Subcutaneous adipose tissue (tissue), 4 donors: ENCODE measurements around the gene IL22RA2. TPM values are rescaled to one million over a fixed set of nuclear protein-coding genes. Genes with fewer than 3 reads are reported as not detected.

ENCODE experiments used
- total RNA-seq, 4 donors: library from RNA; depleted of rRNA; stranded (reverse); fragments of >200 nt; gene quantifications; one replicate each; pipeline ENCODE4 v1.1.0, GENCODE V29; 2016
- TF ChIP-seq, protein P1 (sequence below): fragments of 450-650 bp; IDR thresholded peaks from one replicate; pipeline ENCODE4 v1.5.1; 2016; ENCODE audit warnings: low read depth, mild to moderate bottlenecking, control low read depth, antibody characterized with exemption, moderate library complexity

The IL22RA2 gene
- total RNA-seq, 4 donors from 2014 or later: not detected

DNA sequence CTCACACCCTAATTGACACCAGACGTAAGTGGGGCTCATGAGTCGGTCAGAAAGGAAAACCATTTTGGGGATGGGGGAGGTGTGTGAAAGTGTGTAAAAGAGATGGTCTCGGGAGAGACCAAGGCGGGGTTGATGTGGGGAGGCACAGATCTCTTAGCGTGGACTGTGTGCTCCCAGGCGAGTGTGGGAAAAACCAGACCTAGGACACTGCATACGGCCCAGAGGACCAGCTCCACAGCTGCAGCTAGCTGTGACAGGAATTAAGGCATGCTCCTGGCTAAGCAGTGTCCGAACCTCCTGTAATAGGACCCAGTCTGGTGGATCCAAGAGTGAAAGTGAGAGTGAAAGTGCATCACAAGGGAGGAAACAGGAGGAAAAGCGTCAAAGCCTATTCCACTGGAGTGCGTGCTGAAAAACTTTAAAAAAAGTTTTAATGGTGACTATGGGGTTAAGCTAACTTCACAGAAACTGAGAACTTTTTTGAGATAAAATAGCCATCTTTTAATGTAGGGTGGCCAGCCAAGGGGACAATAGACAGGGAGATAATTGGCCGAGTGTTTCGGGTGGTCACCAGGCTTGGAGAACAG is 9.6 kb downstream of the IL22RA2 start:
- TF ChIP-seq, protein P1, sequence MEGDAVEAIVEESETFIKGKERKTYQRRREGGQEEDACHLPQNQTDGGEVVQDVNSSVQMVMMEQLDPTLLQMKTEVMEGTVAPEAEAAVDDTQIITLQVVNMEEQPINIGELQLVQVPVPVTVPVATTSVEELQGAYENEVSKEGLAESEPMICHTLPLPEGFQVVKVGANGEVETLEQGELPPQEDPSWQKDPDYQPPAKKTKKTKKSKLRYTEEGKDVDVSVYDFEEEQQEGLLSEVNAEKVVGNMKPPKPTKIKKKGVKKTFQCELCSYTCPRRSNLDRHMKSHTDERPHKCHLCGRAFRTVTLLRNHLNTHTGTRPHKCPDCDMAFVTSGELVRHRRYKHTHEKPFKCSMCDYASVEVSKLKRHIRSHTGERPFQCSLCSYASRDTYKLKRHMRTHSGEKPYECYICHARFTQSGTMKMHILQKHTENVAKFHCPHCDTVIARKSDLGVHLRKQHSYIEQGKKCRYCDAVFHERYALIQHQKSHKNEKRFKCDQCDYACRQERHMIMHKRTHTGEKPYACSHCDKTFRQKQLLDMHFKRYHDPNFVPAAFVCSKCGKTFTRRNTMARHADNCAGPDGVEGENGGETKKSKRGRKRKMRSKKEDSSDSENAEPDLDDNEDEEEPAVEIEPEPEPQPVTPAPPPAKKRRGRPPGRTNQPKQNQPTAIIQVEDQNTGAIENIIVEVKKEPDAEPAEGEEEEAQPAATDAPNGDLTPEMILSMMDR: no peak

DNA sequence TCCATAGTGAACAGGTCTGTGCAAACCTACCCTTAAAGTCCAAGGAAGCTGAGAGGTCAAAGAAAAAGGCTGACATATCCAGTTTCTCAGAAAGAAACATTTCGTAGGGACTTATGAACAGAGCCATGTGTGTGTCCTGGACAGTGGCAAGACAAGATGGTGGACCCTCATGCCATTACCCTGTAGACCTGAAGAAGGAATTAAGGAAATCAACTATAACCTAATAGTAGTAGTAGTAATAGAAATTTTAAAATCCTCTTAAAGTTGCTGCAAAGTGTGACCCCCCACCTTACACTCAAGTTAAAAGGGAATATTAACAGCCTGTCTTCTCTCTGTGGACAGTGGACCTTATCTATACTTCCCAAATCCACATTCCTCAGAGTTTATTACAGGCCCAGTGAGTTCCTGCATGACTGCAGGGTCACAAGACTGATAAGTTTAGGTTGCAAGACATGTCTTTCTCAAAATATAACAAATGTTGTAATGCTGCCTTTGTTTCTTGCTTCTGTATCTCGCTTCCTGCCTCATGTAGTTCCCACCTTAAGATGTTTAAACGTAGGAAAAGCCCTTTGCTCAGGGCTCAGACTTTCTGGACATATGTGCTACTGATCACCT is 10.6 kb downstream of the IL22RA2 start:
- TF ChIP-seq, protein P1: no peak

DNA sequence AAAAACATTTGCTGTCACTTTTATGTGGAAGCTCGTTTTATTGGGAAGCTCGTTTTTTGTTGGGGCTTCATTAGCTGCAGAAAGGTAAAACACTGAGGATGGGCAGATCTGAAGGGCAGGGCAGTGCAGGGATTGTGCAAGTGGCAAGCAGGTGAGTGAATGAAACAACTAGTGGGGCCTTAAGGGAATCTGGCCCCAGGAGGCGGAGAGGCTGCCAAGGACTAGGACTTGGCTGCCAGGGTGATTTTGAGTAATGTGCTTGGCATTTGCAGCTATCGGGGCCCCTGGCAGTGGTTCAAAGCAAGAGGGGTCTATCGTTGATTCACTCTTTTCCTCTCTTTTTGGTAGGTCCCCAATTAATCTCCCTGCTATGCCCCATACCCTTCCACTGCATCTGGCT is 11.5 kb downstream of the IL22RA2 start:
- TF ChIP-seq, protein P1: no peak

DNA sequence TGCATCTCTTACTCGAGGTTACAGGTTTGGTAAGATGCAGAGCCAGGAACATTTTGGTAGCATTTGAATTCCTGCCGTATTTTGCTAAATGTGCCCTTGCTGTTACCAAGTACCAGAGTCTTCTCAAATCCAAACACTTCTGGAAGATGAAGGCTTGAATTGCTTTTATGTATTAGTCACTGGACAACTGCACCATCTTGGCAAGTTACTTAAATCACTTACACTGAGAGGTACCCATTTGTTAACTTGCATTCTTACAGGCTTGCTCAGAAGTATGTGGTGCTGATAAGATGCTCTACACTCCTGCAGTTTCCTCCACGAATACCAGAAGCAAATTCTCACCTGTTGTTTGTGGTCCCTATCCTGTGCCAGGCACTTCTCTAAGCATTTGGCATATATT is 12.7 kb downstream of the IL22RA2 start:
- TF ChIP-seq, protein P1: no peak

DNA sequence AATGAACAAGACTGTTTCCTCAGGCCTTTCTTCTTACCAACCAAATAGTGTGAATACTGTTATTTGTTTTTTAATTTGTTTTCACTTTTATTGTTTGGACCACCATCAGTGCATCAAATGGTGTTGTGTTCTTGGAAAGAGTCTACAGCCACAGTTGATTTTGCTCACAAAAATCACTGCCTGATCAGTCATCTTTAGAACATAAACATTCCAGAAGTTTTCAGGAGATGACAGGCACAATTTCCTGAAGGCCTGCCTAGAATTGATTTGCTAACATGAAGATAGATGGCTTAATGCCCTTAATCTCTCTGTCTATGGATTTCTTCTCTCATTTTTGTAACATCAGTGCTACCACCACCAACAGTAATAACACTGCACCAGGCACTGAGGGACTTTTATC is 13.5 kb downstream of the IL22RA2 start:
- TF ChIP-seq, protein P1: no peak

DNA sequence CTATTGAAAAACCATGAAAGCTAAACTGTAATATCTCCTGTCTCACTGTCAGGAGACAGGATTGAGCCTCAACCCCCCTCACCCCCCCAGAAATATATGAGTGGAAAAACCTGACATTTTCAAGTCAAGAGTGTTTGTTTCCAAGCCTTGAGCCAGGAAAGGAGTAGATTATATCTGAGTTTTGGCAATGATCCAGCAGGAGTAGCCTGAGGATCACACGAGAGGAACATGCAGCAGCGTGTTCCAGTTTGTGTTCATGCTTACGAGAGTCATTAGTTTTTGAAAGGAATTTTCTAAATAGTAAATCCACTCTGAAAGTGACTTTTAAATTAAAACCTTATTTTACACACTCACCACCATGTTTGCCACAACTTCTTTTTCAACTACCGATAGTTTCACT is 15.8 kb downstream of the IL22RA2 start:
- TF ChIP-seq, protein P1: no peak

DNA sequence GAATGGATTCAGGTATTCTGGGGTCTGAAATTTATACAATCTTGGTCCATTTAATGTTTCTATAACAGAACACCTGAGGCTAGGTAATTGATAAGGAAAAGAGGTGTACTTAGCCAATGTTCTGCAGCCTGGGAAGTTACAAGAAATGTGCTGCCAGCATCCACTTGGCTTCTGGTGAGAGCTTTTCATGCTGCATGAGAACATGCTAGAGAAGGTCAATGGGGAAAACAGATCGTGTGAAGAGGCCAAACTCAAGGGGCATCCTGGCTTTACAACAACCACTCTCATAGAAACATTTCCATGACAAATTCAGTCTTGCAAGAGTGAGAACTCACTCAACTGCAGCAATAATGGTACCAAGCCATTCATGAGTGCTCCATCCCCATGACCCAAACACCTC is 16.8 kb downstream of the IL22RA2 start:
- TF ChIP-seq, protein P1: no peak
